Panc1 (cell line): ENCODE data around the gene DEFB132. TPM values are rescaled to one million over a fixed set of nuclear protein-coding genes. Genes with fewer than 3 reads are reported as not detected.

ENCODE experiments used
- ATAC-seq: fragments of 200-7000 bp; cut with Tn5 transposase; 2 replicates; pipeline ENCODE4 v1.9.1; 2020; ENCODE audit warnings: mild to moderate bottlenecking, moderate library complexity
- BruUV-seq: library from RNA; stranded (reverse); fragments of 400-500 nt; replicated peaks from 2 replicates; lab custom pipeline; 2021; lab: Mats Ljungman, UMichigan
- CTCF ChIA-PET: fragments of 300-600 bp; sonication (Branson Sonifier 250); formaldehyde crosslinking; loops from one replicate; lab custom pipeline; 2022; ENCODE audit warnings: antibody characterized with exemption; lab: Charles Lee
- POLR2A ChIA-PET: fragments of 300-600 bp; sonication (Branson Sonifier 250); formaldehyde crosslinking; loops from one replicate; lab custom pipeline; 2022; ENCODE audit warnings: antibody characterized with exemption; lab: Charles Lee
- DNase-seq: peaks from one replicate; pipeline ENCODE4 v3.0.0-alpha.2; 2010; ENCODE audit warnings: low read depth, low spot score
- H3K27ac ChIP-seq: 2 replicates; pipeline ENCODE4 v1.5.1; 2011; ENCODE audit warnings: mild to moderate bottlenecking, low read length, inconsistent platforms
- H3K27me3 ChIP-seq: fragments of 200-500 bp; sonication (Bioruptor generic); 2 replicates; pipeline ENCODE4 v1.6.0; 2014; ENCODE audit warnings: low read length, inconsistent platforms; ENCODE audit not compliant: control insufficient read depth, insufficient read depth
- H3K36me3 ChIP-seq: fragments of 200-500 bp; sonication (Bioruptor generic); 2 replicates; pipeline ENCODE4 v1.5.1; 2014; ENCODE audit warnings: inconsistent platforms, mild to moderate bottlenecking, low read length, moderate library complexity; ENCODE audit not compliant: control insufficient read depth, insufficient read depth
- H3K4me1 ChIP-seq: 2 replicates; pipeline ENCODE4 v1.5.1; 2011; ENCODE audit warnings: inconsistent platforms, mild to moderate bottlenecking, low read length, moderate library complexity; ENCODE audit not compliant: control insufficient read depth, insufficient read depth
- H3K4me3 ChIP-seq, 2 experiments: 2 replicates each; pipeline ENCODE4 v1.5.1; 2011 to 2012; ENCODE audit warnings: low read depth in 2 of 2, low read length in 2 of 2, mild to moderate bottlenecking in 2 of 2, inconsistent platforms in 1 of 2, moderate library complexity in 1 of 2
- H3K9me3 ChIP-seq: fragments of 200-500 bp; sonication (Bioruptor generic); 2 replicates; pipeline ENCODE4 v1.5.1; 2014; ENCODE audit warnings: low read depth, mild to moderate bottlenecking, inconsistent platforms, low read length, moderate library complexity; ENCODE audit not compliant: control insufficient read depth, insufficient read depth
- POLR2AphosphoS5 ChIP-seq: IDR thresholded peaks from 2 replicates; pipeline ENCODE4 v1.6.1; 2012; ENCODE audit warnings: mild to moderate bottlenecking, low read depth, low read length, moderate library complexity
- SIN3A ChIP-seq: IDR thresholded peaks from 2 replicates; pipeline ENCODE4 v1.6.1; 2012; ENCODE audit warnings: low read depth, mild to moderate bottlenecking, low read length, moderate library complexity, borderline replicate concordance; ENCODE audit not compliant: insufficient read depth
- TCF7L2 ChIP-seq: IDR thresholded peaks from 2 replicates; pipeline ENCODE4 v1.6.1; 2011; ENCODE audit warnings: mild to moderate bottlenecking, low read depth, low read length, inconsistent platforms
- in situ Hi-C: cut with HindIII; loops from 2 replicates; pipeline ENCODE4 v1.10.0; 2016; ENCODE audit warnings: low sequenced_read_pairs, low pct_unique_long_range_greater_than_20kb
- intact Hi-C: fragments of 100-400 bp; cut with micrococcal nuclease; formaldehyde crosslinking; loops from one replicate; pipeline ENCODE4 v1.10.0; 2022; ENCODE audit not compliant: unreplicated experiment
- total RNA-seq: library from RNA; stranded (reverse); gene quantifications from one replicate; pipeline ENCODE4 v1.2.1, GENCODE V29; 2021; ENCODE audit not compliant: unreplicated experiment
- TF ChIP-seq, protein P1 (sequence below): fragments of 450-650 bp; IDR thresholded peaks from 2 replicates; pipeline ENCODE4 v1.5.1; 2017; ENCODE audit warnings: mild to moderate bottlenecking
- TF ChIP-seq, protein P2 (sequence below), 2 experiments: IDR thresholded peaks; 2 replicates each; pipeline ENCODE4 v1.6.1; 2011 to 2012; ENCODE audit warnings: low read depth in 2 of 2, control low read depth in 1 of 2, low read length in 1 of 2, mild to moderate bottlenecking in 1 of 2, moderate library complexity in 1 of 2; ENCODE audit not compliant: insufficient read depth in 1 of 2

The DEFB132 gene
- total RNA-seq, 1 experiment from 2014 or later, result 0.10 TPM

DNA sequence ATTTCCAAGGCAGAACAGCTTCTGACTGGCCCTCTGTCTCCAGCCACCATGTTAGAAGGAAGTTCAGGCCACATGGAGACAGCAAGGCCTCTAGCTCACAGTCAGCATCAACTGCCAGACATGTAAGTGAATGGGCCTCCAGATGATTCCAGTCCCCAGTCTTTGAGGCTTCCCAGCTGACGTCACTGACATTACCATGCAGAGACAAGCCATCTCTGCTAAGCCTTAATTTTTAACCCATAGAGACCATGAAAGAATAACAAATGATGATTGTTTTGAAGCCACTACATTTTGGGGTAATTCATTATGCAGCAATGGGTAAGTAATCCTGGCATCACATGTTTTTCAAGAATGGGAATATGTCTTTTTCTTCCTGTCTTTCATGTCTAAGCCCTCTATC is 41.7 kb upstream of the DEFB132 start:
- H3K36me3 ChIP-seq, result no peaks in the 10 kb centered on the region
- no peaks in the 10 kb centered on the region for H3K4me1 ChIP-seq
- no peak for ATAC-seq
- peaks cover 13% of the 10 kb centered on the region for H3K27me3 ChIP-seq
- ChIA-PET POLR2A (no interaction called here), CTCF (interaction anchor here (0.6 kb wide), 1 partner anchor 47 kb away, joined by 3 read pairs; no protein-coding TSS in a partner anchor)
- in situ Hi-C loops, result no loop called here
- intact Hi-C loops, result loop anchor here (5.0 kb wide), 1 partner anchor 42 kb away; the partner anchor contains the start of gene DEFB132
- no peak overlapping the region for H3K27ac ChIP-seq
- H3K4me3 ChIP-seq, result no peak overlapping the region
- no peak for DNase-seq
- no TSS peak for BruUV-seq
- no peaks in the 10 kb centered on the region for H3K9me3 ChIP-seq
- TF ChIP-seq, protein P1, sequence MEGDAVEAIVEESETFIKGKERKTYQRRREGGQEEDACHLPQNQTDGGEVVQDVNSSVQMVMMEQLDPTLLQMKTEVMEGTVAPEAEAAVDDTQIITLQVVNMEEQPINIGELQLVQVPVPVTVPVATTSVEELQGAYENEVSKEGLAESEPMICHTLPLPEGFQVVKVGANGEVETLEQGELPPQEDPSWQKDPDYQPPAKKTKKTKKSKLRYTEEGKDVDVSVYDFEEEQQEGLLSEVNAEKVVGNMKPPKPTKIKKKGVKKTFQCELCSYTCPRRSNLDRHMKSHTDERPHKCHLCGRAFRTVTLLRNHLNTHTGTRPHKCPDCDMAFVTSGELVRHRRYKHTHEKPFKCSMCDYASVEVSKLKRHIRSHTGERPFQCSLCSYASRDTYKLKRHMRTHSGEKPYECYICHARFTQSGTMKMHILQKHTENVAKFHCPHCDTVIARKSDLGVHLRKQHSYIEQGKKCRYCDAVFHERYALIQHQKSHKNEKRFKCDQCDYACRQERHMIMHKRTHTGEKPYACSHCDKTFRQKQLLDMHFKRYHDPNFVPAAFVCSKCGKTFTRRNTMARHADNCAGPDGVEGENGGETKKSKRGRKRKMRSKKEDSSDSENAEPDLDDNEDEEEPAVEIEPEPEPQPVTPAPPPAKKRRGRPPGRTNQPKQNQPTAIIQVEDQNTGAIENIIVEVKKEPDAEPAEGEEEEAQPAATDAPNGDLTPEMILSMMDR, result no peak
- TF ChIP-seq SIN3A, result no peak
- no peak for TF ChIP-seq POLR2AphosphoS5
- TF ChIP-seq, protein P2, sequence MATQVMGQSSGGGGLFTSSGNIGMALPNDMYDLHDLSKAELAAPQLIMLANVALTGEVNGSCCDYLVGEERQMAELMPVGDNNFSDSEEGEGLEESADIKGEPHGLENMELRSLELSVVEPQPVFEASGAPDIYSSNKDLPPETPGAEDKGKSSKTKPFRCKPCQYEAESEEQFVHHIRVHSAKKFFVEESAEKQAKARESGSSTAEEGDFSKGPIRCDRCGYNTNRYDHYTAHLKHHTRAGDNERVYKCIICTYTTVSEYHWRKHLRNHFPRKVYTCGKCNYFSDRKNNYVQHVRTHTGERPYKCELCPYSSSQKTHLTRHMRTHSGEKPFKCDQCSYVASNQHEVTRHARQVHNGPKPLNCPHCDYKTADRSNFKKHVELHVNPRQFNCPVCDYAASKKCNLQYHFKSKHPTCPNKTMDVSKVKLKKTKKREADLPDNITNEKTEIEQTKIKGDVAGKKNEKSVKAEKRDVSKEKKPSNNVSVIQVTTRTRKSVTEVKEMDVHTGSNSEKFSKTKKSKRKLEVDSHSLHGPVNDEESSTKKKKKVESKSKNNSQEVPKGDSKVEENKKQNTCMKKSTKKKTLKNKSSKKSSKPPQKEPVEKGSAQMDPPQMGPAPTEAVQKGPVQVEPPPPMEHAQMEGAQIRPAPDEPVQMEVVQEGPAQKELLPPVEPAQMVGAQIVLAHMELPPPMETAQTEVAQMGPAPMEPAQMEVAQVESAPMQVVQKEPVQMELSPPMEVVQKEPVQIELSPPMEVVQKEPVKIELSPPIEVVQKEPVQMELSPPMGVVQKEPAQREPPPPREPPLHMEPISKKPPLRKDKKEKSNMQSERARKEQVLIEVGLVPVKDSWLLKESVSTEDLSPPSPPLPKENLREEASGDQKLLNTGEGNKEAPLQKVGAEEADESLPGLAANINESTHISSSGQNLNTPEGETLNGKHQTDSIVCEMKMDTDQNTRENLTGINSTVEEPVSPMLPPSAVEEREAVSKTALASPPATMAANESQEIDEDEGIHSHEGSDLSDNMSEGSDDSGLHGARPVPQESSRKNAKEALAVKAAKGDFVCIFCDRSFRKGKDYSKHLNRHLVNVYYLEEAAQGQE (IDR thresholded peaks at IDR 0.05; ENCODE audit: insufficient read depth in 1 of 2, low read depth in 2 of 2, low read length in 1 of 2), result no peak
- TF ChIP-seq TCF7L2, result no peak

DNA sequence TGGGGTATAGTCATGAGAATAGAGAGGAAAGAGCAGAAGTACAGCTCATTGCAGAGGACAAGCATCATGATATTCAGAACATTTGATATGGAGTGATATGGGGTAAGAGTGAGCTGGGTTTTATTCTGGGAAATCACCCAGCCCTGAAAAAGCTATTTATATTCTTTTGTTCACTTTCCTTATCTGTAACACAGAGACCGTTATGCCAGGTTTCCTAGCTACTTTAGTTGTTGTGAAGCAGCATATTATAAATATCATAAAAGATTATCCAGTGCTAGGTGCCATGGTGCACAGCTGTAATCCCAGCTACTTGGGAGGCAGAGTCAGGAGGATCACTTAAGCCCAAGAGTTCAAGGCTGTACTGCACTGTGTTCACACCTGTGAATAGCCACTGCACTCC is 40.3 kb upstream of the DEFB132 start:
- in situ Hi-C loops (no loop called here), intact Hi-C loops (loop anchor here (5.0 kb wide), 1 partner anchor 40 kb away; the partner anchor contains the start of gene DEFB132)
- TF ChIP-seq, protein P1, result no peak
- TF ChIP-seq SIN3A (no peak), POLR2AphosphoS5 (no peak), TCF7L2 (no peak)
- TF ChIP-seq, protein P2 (IDR thresholded peaks at IDR 0.05; ENCODE audit: insufficient read depth in 1 of 2, low read depth in 2 of 2, low read length in 1 of 2), result no peak
- no peaks in the 10 kb centered on the region for H3K36me3 ChIP-seq
- ChIA-PET POLR2A (no interaction called here), CTCF (interaction anchor here (0.6 kb wide), 1 partner anchor 54 kb away, joined by 3 read pairs; no protein-coding TSS in a partner anchor)
- H3K4me3 ChIP-seq, result no peak overlapping the region
- BruUV-seq, result no TSS peak
- no peak for ATAC-seq
- no peak overlapping the region for H3K27ac ChIP-seq
- H3K9me3 ChIP-seq, result no peaks in the 10 kb centered on the region
- H3K27me3 ChIP-seq, result peaks cover 14% of the 10 kb centered on the region
- H3K4me1 ChIP-seq, result no peaks in the 10 kb centered on the region
- no peak for DNase-seq
